ENCODE data around the gene CEP120.

- TF ChIP-seq, protein P1, sequence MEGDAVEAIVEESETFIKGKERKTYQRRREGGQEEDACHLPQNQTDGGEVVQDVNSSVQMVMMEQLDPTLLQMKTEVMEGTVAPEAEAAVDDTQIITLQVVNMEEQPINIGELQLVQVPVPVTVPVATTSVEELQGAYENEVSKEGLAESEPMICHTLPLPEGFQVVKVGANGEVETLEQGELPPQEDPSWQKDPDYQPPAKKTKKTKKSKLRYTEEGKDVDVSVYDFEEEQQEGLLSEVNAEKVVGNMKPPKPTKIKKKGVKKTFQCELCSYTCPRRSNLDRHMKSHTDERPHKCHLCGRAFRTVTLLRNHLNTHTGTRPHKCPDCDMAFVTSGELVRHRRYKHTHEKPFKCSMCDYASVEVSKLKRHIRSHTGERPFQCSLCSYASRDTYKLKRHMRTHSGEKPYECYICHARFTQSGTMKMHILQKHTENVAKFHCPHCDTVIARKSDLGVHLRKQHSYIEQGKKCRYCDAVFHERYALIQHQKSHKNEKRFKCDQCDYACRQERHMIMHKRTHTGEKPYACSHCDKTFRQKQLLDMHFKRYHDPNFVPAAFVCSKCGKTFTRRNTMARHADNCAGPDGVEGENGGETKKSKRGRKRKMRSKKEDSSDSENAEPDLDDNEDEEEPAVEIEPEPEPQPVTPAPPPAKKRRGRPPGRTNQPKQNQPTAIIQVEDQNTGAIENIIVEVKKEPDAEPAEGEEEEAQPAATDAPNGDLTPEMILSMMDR (IDR thresholded peaks at IDR 0.05), result no peak
- no peak for TF ChIP-seq POLR2A (IDR thresholded peaks at IDR 0.05)
These were observed 64.5 kb downstream of the CEP120 start for GRCh38 chr5:123358751-123359150.

Data from adrenal gland (tissue), 5 donors.